DMS53 treated with DMSO at 0.1 percent for 48 hours (cell line): ENCODE data around the gene NIPSNAP2.
A peak's percentile ranks its signal among the peaks of the same experiment; 100 is the strongest.
"Not testable (repeated sequence)": the region's sequence is repeated elsewhere in the genome, so short reads cannot be mapped to it uniquely, and the experiment has no call there.

ENCODE experiments used
- DNase-seq: peaks from one replicate; lab custom pipeline; 2025; ENCODE audit not compliant: unreplicated experiment; lab: John Stamatoyannopoulos, UW

The NIPSNAP2 gene

DNA sequence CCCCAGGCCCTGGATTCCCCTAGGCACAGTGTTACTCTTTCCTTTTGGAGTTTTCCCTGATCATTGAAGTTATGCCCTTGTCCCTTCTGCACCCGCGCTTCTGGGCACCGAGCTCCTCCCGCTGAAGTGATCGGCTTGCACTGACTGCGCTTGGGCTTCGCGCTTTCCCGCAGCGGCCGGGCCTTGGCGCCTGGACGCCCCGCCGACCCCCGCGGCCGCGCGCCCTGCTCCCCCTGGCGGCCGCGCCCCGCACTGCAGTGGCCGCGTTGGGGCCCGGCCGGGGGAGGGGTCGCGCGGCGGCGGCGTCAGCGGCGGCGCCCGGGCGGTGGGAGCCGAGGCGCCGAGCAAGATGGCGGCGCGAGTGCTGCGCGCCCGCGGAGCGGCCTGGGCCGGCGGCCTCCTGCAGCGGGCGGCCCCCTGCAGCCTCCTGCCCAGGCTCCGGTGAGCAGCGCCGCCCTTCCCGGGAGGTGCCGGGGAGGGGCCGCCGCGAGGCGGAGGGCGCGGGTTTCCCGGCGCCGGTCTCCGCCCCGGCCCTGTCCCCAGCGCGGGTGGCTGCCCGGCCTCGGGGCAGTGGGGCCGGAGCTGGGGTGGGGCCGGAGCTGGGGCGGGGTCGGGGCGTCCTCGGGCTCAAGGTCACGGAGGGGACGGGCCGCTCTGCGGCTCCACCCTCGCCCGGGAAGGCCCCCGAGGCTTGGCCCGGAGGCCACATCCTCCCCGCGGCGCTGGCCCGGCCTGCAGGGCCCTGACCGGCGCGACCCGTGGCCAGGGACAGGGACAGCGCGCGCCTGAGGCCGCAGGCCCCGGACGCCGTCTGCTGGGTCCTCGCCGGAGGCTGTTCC lies at the start of gene NIPSNAP2:
NIPSNAP2 (plus strand) TSS at position 325 of the 839 bp plus-strand sequence; CDS start at position 350, 25 bp downstream.
- peak; percentile 63 for DNase-seq

GRCh38 chr7:55917771-55918170 lies 46.6 kb upstream of the NIPSNAP2 start:
- DNase-seq = no peak

- DNase-seq = no peak
These were observed 36.2 kb upstream of the NIPSNAP2 start for GRCh38 chr7:55928006-55928767.

- DNase-seq = no peak
These were observed 32.8 kb upstream of the NIPSNAP2 start for GRCh38 chr7:55931421-55932151.

GRCh38 chr7:55939514-55940123 lies 24.8 kb upstream of the NIPSNAP2 start:
- no peak for DNase-seq

DNA sequence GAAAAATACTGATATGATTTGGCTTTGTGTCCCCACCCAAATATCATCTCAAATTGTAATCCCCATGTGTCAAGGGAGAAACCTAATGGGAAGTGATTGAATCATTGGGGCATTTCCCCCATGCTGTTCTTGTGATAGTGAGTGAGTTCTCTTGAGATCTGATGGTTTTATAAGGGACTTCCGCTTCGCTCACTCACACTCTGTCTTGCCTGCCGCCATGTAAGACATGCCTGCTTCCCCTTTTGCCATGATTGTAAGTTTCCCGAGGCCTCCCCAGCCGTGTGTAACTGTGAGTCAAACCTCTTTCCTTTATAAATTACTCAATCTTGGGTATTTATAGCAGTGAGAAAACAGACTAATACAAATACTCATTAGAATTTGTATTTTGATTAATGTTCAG lies 17.8 kb upstream of the NIPSNAP2 start:
- DNase-seq = no peak

GRCh38 chr7:55951637-55952351 lies 12.6 kb upstream of the NIPSNAP2 start, which contains the start of gene MRPS17:
MRPS17 (plus strand) TSS chr7:55951877; CDS start chr7:55953196, 1,319 bp downstream.
- peak; percentile 78 for DNase-seq

- not testable (repeated sequence) for DNase-seq
These were observed 12.1 kb upstream of the NIPSNAP2 start for GRCh38 chr7:55952352-55952671.

DNA sequence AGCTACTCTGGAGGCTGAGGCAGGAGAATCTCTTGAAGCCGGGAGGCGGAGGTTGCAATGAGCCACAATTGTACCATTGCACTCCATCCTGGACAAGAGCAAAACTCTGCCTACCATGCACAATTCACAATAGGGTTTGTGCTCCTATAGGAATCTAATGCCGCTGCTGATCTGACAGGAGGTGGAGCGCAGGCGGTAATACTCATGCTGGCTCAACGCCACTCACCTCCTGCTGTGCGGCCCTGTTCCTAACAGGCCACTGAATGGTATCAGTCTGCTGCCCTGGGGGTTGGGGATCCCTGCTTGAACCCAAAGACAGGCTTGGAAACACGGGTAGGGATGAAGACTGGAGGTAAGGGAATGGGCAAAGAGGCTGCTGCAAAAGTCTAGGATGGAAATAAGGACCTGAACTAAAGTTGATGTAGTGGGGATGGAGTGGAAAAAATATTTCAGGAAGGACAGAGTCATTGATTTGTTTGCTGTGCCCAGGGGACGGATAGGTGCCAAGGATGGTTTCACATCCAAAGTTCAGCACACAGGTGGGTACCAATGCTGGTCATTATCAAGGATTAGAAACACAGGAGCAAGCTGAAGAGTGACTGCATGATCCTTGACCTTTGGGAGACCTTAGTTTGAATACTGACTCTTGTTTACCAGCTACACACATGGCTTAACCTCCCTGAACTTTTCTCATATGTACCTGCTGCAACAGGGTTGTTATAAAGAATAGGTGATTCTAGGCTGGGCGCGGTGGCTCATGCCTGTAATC lies 10.5 kb upstream of the NIPSNAP2 start:
- DNase-seq = no peak

DNA sequence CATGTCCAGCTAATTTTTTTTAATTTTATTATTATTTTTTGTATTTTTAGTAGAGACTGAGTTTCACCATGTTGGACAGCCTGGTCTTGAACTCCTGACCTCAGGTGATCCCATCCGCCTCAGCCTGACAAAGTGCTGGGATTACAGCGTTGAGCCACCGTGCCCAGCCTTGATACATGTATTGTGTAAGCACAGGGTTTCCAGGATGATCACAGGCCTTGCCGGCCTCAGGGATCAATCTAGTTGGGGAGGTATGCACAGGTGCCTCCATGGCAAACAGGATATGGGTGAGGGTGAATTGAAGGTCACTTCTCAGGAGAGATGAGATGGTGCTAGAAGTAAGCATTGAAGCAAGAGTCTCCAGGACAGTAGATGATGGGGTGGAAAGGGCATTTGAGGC lies 7.2 kb upstream of the NIPSNAP2 start:
- no peak for DNase-seq

DNA sequence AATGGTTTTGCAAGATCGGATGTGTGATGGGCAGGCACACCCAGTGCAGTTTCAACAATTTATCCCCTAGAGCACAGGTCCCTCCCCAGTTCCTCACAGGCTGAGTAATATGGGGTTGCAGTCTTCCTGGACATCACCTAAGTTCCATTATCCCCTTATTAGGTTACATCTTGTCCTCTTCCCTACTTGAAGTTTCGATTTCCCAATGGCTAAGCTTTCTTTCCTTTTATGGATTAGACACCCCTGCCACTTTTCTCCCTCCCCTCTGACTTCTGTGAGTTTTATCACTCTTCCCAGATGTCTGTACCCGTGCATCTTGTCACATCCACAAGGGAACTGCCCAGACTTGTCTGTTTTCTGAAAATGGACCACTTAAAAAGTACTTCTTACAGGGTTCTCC lies 2.4 kb upstream of the NIPSNAP2 start:
- DNase-seq = no peak

DNA sequence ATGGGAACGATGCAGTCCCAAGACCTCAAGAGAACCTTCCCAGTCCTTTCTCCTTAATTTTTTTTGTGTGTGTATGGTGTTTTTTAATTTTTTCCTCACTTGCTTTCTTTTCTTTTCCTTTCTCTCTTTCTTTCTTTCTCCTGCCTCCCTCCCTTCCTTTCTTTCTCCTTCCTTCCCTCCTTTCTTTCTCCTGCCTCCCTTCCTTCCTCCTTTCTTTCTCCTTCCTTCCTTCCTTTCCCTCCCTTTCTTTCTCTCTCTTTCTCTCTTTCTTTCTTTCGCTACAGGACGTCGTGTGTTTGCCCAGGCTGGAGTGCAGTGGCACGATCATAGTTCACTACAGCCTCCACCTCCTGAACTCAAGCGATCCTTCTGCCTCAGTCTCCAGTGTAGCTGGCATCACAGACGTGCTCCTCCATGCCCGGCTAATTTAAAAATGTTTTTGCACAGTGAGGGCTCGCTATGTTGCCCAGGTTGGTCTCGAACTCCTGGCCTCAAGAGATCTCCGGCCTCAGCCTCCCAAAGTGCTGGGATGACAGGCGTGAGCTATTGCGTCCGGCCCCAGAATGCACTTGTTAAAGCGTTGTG lies 709 bp upstream of the NIPSNAP2 start:
- no peak for DNase-seq

DNA sequence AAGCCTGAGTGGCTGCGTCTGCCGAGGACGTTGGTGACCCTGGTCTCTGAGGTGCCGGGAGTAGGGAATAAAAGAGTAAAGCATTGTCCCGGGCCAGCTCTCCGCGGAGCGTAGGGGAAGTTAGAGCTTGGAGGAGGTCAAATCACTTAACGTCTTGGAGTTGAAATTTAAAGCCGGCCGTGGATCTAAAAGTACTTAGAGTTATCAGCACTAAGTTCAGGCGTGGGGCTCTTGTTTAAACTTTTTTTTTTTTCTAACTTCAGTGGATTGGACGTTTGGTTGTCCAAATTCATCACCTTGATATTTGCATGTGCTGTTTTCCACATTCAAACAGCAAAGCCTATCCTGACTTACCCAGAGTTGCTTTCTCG lies 700 bp downstream of the NIPSNAP2 start:
- DNase-seq = no peak

DNA sequence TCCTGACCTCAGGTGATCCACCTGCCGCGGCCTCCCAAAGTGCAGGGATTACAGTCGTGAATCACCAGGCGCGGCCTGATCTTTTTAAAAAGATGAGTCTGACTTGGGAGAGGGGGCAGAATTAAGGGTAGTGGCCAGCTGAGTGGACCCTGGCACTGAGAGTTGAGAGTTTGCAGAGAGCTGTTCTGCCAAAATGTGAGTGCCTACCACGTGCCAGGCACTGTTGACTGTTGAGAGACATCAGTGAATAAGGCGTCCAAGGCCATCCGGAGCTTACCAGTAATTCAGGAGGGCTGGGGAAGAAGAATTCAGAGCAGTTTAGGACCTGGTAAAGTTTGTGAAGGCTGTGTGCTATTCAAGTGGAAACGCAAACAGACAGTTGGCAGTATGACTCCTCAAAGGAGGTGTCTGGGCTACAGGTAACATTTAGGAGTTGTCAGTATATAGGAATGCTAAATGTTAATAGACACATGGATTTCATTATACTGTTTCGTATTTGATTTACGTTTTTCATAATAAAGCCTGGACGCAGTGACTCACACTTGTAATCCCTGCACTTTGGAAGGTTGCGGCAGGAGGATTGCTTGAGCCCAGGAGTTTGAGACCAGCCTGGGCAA lies 1.5 kb downstream of the NIPSNAP2 start:
- DNase-seq = no peak

GRCh38 chr7:55966851-55967250 lies 2.5 kb downstream of the NIPSNAP2 start:
- no peak for DNase-seq

- no peak for DNase-seq
These were observed 5.0 kb downstream of the NIPSNAP2 start for GRCh38 chr7:55969391-55969790.

DNA sequence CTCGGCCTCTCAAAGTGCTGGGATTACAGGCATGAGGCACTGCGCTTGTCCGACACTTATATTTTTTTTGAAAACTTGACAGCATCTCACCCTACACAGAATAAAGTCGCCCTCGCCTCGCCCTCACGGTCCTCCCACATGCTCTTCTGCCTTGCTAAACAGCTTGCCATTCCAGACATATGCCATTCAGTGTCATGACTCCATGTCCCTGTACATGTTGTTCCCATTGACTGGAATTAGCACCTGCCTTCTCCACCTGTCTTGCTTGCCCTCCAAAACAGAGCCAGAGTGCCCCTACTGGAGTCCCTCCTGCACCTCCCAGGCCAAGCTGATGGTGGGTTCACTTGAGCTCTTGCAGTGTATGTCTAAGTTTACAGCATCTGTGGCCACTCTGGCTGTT lies 6.2 kb downstream of the NIPSNAP2 start:
- no peak for DNase-seq

DNA sequence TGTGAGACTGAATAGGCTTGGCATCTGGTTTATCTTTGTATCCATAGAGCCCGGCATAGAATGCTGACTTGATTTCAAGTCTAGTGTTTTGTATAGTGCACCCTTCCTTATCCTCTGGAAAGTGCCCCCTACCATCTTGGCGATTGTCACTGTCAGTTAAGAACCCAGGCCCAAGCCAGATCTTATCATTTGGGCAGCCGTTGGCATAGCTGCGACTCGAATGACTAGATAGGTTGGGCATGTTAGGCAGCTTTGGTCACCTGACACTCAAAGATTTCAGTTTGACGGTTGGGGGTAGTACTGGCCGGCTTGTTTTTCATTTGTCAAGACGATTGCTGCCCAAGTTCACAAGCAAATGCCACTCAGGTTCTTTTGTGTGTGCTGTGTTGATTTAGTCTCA lies 6.6 kb downstream of the NIPSNAP2 start:
- DNase-seq = no peak

DNA sequence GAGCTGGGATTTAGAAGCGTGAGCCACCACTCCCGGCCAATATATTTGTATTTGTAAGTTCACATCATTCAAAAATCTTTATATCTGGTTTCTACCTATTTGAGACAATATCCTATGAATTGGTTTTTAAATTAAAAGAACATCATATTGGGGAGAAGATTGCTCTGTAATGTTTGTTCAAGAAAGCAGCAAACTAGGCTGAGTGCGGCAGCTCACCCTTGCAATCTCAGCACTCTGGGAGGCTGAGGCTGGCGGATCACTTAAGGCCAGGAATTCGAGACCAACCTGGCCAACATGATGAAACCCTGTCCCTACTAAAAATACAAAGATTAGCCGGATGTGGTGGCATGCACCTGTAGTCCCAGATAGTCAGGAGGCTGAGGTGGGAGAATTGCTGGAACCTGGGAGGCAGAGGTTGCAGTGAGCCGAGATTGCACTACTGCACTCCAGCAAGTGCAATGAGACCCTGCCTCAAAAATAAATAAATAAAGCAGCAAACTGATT lies 9.4 kb downstream of the NIPSNAP2 start:
- no peak for DNase-seq
